KG1 (cell line): ENCODE results near the gene ANKRD63.

Experiments
- DNase-seq: peaks from one replicate; lab custom pipeline; 2025; lab: John Stamatoyannopoulos, UW

Gene ANKRD63

GRCh38 chr15:40295877-40296560 is 13.2 kb upstream of the ANKRD63 start:
- no peak for DNase-seq

- no peak for DNase-seq
These were observed 12.4 kb upstream of the ANKRD63 start for GRCh38 chr15:40295297-40295696.

DNA sequence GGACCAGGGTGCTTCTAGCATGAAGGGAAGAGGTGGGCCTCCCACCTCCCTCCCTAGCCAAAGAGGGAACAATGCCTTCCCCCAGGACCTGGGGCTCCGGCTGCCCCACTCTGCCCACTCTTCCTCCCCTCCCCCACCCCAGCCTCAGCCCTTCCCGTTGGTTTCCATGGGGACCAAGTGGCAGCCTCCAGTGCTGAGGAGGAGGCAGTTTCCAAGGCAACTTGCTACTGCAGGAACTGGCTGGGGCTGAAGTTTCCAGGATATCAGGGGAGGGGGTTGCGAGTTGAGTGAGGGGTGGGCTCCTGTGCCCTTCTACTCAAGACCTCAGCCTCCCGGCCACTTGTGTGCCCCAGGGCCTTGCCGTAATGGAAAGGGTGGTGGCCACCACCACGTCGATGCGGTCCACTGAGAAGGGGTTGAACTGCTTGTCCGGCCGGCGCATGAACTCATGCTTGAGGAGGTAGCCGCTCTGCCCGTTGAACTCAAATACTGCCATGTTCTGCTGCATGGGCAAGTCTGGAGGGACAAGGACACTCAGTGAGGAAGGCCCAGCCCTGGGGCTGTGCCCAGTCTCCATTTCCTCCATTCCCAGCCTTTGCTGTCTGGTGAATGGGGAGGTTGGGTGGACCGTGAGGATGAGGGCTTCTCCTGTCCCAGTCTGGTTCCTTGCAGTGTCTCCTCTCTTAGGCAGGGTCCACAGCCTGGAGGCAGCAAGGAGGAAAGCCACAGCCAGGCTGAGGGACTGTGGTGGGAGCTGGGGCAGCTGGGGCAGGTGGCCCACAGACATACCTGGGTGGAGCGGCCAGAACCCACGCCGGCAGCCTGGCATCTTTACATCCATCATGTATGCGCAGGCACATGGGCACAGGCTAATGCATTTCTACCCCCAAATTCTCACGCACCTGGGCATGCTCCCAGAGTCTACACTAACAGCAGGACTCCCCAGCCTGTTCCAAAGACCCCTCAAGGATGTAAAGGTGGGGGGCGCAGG is 11.3 kb upstream of the ANKRD63 start:
- DNase-seq, result no peak

GRCh38 chr15:40293006-40293405 is 10.1 kb upstream of the ANKRD63 start:
- DNase-seq, result no peak

- DNase-seq, result no peak
These were observed 9.4 kb upstream of the ANKRD63 start for GRCh38 chr15:40292246-40292645.

- DNase-seq, result no peak
These were observed 8.2 kb upstream of the ANKRD63 start for GRCh38 chr15:40290918-40291574.

DNA sequence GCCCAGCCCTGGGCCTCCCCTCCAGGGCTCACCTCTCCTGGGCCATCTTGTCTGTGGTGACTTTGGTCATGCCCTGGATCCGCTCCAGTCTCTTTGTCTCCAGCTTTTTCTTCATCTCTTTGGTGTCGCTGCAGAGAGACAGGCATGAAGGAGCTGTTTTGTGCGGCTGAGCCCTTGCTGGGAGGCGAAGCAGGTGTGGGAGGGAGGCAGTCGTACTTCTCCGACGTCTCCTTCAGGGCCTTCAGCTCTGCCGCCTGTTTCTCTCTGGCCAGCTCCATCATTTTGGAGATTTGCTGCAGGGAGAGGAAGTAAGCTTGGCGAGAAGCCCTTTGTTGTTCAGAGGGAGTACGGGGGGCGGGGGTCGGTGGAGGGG is 7.7 kb upstream of the ANKRD63 start:
- DNase-seq, result no peak

DNA sequence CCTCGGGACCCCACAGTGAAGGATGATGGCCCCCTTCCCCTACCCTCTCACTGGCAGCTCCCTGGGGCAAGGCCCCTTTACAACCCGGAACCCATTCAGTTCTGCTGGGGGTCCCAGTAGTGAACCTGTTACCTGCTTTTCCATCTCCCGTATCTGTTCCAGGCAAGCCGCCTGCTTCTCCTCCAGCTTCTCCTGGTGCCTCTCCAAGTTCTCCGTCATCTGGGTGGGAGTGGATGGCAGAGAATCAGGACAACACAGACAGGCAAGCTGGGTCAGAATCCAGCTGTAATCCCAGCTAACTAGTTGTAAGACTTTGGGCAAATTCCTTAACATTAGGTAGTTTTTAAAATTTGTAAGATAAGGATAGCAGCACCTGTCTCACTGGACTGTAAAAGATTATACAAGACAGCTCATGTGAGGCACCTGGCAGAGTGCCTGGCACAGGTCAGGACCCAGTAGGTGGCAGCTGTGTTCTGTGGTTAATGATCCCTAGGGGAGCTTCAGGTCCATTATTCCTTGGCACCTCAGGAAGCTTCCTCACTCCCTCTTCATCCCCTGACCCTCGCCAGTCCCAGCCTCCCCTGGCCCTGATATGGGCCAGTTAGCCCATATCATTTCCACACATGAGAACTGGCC is 6.4 kb upstream of the ANKRD63 start:
- DNase-seq, result no peak

DNA sequence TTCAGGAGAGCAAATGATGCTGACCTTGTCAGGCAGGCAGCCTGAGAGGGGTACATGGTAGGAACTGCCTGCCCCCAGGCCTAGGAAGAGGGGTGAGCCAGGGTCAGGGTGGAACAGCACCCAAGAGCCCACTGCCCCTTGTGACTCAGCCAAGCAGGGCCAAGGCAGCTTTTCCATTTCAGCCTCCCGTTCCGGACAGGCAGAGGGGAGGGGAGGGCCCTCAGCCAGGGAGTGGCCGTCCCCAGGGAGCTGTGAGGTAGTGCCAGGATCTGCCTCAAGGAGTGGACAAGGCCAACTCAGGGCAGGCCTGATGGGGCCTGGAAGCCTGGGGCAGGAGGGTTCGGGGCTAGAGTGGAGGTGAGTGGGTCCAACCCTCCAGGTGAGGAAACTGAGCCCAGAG is 5.1 kb upstream of the ANKRD63 start:
- DNase-seq, result no peak

GRCh38 chr15:40287505-40287904 is 4.6 kb upstream of the ANKRD63 start:
- no peak for DNase-seq

DNA sequence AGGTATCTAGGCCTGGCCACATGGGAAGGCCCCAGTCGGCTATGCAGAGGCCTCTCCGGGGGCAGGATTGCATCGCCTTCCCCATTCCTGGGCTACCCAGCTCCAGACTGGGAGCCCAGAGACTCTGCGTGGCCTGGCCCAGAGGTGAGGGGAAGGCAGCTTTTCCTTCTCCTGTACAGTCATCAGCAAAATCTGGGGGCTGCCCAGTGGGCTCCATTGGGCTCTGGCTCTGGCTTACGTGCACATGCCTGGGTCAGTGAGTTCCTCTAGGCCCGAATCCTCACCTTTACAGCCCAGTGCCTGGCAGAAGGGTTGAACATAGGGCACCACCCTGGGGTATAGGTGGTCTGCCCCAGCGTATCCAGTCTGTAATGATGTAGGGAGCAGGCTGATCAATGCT is 3.9 kb upstream of the ANKRD63 start:
- no peak for DNase-seq

DNA sequence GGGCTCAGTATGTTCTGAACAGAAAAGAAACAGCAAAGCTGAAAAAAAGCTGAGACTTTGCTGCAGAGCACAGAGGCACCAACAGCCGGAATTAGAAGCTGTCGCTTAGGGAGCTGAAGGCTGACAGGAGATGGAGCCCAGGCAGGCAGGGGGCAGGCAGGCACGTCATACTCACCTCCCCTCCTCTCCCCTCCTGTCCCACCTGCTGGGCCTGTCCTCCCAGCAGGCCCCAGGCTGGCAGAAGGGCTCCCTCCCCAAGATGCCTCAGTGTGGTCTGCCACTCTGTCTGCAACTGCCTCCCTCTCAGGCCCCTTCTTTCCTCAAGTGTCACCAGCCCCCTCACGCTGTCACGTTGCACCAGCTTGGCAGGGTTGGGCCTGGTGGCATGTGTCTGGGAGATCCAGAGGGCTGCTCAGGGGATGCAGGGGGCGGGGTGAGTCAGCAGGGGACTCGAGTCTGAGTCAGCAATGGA is 3.2 kb upstream of the ANKRD63 start:
- DNase-seq, result no peak

DNA sequence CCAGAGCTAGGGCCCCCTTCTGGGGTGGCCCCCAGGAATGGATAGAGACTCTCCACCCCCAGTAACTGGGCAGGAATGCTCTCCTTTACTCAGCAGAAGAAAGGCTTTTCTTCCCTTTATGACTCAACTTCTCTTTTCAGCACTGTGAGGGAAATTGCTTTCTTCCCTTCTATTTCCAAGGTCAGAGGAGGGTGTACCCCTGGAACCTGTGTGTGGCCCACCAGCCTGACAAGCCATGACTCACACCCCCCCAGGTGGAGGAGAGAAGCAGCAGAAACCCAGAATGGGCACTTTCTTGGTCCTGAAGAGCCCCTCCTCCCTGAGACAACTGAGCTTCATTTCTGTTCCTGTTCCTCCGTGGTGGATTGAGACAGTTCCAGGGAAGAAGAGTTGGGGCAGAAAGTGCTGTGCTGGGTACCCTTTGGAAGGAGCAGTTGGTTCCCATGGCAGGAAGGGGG is 2.7 kb upstream of the ANKRD63 start:
- no peak for DNase-seq

- no peak for DNase-seq
These were observed 2.3 kb upstream of the ANKRD63 start for GRCh38 chr15:40285151-40285550.

DNA sequence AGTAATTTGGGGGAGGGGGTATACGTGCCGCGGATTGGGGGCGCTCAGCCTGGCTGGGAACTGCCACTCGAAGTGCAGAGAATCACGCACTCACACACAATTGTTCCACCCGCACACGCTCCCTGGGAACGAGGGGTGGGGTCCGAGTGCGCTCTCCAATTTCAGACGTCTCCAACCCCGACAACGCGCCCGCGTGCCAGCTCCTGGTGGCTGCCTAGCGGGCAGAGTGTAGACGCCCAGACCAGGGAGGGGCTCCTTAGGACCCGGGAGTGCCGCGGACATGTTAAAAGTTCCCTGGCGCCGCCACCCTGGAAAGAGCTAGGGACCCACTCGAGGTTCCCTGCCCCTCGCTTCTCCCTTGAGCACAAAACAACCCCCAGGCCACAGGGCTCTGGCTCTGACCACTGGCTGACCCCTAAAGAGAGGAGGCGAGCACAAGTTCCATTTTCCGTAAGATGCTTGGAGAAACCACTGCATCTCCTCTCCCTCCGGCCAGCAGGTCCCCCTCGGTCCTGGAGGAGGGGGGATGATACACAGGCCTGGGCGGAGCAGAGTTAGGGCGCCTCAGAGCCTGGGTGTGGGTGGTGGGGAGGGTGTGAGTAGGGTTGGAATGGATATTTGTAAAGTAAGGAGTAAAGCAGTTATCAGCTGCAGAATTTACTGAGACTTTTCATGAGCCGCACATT is 894 bp upstream of the ANKRD63 start:
- DNase-seq, result no peak

GRCh38 chr15:40282147-40282868 is 556 bp downstream of the ANKRD63 start:
- DNase-seq, result peak; percentile 48

- DNase-seq, result no peak
These were observed 1.1 kb downstream of the ANKRD63 start for GRCh38 chr15:40281801-40282146.

DNA sequence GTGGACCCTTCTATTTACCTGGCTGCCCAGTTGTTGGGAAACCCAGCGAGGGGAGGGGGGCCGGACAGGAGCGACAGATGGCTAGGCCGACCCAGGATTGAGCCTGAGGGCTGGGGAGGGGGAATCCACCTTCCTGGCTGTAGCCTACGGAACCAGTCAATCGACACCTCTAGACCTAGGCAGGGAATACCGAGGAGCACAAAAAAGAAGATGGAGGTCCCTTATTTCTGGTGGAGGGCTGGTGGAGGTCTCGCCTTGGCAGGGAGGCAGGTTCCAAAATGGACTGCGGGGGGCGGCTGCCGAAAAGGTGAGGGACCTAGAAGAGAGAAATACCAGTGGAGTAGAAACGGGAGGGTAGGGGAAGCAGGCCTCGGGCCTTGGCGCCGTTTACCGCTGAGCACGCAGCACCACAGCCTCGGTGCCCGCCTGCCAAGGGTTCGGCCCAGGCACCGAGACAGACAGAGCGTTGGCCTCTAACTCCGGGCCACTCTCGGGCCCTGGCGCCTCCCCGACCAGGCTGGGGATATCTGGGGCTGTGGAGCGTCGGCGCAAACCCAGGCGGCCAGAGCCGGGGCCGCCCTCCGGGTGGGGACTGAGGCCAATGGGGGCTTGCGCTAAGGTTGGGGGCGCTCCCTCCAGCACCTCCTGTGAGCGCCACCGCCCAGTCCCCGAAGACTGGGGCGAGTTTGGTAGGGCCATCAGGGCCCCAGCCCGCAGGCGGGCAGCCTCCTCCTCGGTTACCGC is 1.6 kb downstream of the ANKRD63 start:
- DNase-seq, result no peak

DNA sequence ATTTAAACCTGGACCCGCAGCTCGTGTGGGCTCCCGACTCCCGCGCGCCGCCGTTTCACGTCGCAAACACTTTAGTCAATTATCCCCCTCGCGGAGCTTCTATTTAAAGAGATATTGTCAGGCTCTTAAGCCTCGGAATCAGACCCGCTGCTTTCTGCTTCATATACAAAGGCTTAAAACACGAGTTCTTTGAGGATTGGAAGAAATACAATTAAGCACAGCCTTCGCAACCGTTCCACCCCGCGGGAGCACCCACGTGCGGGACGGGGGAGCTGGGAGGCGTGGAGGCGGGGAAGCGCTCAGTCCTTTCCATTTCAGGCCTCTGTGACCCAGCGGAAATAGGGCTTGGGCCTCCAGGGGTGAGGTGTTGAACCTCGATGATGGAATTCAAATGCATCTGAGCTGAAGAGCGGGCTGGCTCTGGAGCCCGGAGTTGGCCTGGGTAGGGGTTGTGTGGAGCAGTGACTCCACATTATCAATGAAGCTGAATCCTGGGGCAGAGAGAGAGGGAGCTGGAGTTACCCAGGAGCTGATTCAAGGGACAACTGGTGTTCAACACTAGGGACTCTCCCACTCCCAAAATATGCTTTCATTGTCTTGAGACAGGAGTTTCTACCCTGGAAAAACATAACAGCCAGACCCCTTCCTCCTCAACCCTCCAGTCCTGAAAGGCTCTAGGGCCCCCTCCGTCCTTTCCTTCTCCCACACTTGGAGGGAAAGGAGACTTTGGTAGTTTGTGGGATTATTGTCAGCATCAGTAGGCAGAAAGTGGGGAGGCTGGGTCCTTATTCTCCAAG is 2.4 kb downstream of the ANKRD63 start:
- no peak for DNase-seq
